Right ventricle myocardium superior (tissue), 1 donor: Measurements from ENCODE around the gene FBXO40. TPM values are rescaled to one million over a fixed set of nuclear protein-coding genes. Genes with fewer than 3 reads are reported as not detected.
"Not testable (repeated sequence)": the region's sequence is repeated elsewhere in the genome, so short reads cannot be mapped to it uniquely, and the experiment has no call there.

Experiments
- ATAC-seq: fragments of 200-7000 bp; cut with Tn5 transposase; one replicate; pipeline ENCODE4 v1.9.1; 2020; ENCODE audit warnings: mild to moderate bottlenecking; ENCODE audit not compliant: poor library complexity
- DNase-seq: peaks from one replicate; pipeline ENCODE4 v3.0.0-alpha.2; 2020
- intact Hi-C: fragments of 100-400 bp; cut with DNase I; formaldehyde crosslinking; loops from one replicate; pipeline ENCODE4 v1.11.2; 2022
- long read RNA-seq: library from polyadenylated mRNA; unstranded; transcript quantifications from one replicate; pipeline ENCODE4 v2.0.0, GENCODE V29; 2021
- total RNA-seq: library from RNA; stranded (reverse); fragmentation: NEBNext Ultra II Directional; extraction: Animal tissue kit (Norgen Biotek cat#: 25700); gene quantifications from one replicate; pipeline ENCODE4 v1.2.1, GENCODE V29; 2021
- donor health status: DM: no; HTN: yes; CAD: no; lungs with severe emphysema.

FBXO40 gene
- 207 TPM for total RNA-seq
- long read RNA-seq, full-length matches to known transcripts, result 240 of 382 reads
- long read RNA-seq, partial matches to known transcripts, result 129 of 382 reads
- long read RNA-seq, other reads (novel, unspliced or antisense), result 13 of 382 reads

- intact Hi-C loops, result no loop called here
- peak; percentile 50 for DNase-seq
- peak; percentile 78 for ATAC-seq
Observed at GRCh38 chr3:121592856-121593702, at the start of gene FBXO40. TSS of gene FBXO40 (plus strand) at chr3:121593379. CDS start at chr3:121620576, 27,197 bp downstream.

- ATAC-seq, result no peak
- intact Hi-C loops, result loop anchor here (5.0 kb wide), 1 partner anchor 102 kb away; no protein-coding TSS in a partner anchor
- no peak for DNase-seq
Observed at GRCh38 chr3:121545049-121545573, 48.1 kb upstream of the FBXO40 start.

- intact Hi-C loops, result loop anchor here (2.0 to 5.0 kb wide), 2 partner anchors 101 to 449 kb away; no protein-coding TSS in a partner anchor
- ATAC-seq (peak; percentile 99), DNase-seq (peak; percentile 94)
Observed at GRCh38 chr3:121545574-121546455, 47.4 kb upstream of the FBXO40 start, which contains the start of gene POLQ. TSS of gene POLQ (minus strand) at chr3:121545988. CDS start at chr3:121545877, 111 bp downstream.

GRCh38 chr3:121552379-121552778, 40.8 kb upstream of the FBXO40 start:
- intact Hi-C loops, result no loop called here
- no peak for DNase-seq
- ATAC-seq, result peak; percentile 29

GRCh38 chr3:121552797-121553196, 40.4 kb upstream of the FBXO40 start:
- DNase-seq (no peak), ATAC-seq (no peak)
- intact Hi-C loops, result no loop called here

GRCh38 chr3:121557426-121557934, 35.7 kb upstream of the FBXO40 start:
- DNase-seq, result no peak
- intact Hi-C loops, result no loop called here
- no peak for ATAC-seq

GRCh38 chr3:121562148-121562547, 31.0 kb upstream of the FBXO40 start:
- DNase-seq, result no peak
- intact Hi-C loops, result no loop called here
- ATAC-seq, result no peak

- DNase-seq (no peak), ATAC-seq (no peak)
- intact Hi-C loops, result no loop called here
Observed at GRCh38 chr3:121566773-121567172, 26.4 kb upstream of the FBXO40 start.

- ATAC-seq (no peak), DNase-seq (no peak)
- intact Hi-C loops, result no loop called here
Observed at GRCh38 chr3:121567649-121568048, 25.5 kb upstream of the FBXO40 start, which contains the start of gene ARGFX. TSS of gene ARGFX (plus strand) at chr3:121567949. CDS start at chr3:121570714, 2,765 bp downstream.

GRCh38 chr3:121574449-121574848, 18.7 kb upstream of the FBXO40 start:
- intact Hi-C loops, result no loop called here
- ATAC-seq (peak; percentile 77), DNase-seq (no peak)

- intact Hi-C loops, result no loop called here
- ATAC-seq (no peak), DNase-seq (no peak)
Observed at GRCh38 chr3:121581691-121582090, 11.5 kb upstream of the FBXO40 start.

GRCh38 chr3:121584418-121584817, 8.8 kb upstream of the FBXO40 start:
- intact Hi-C loops, result no loop called here
- ATAC-seq (no peak), DNase-seq (no peak)

GRCh38 chr3:121593806-121594205, 627 bp downstream of the FBXO40 start:
- intact Hi-C loops, DNase-seq, ATAC-seq: not testable (repeated sequence)

- intact Hi-C loops, result no loop called here
- no peak for DNase-seq
- ATAC-seq, result peak; percentile 23
Observed at GRCh38 chr3:121594850-121595249, 1.7 kb downstream of the FBXO40 start.

- no peak for DNase-seq
- intact Hi-C loops, result no loop called here
- peak; percentile 71 for ATAC-seq
Observed at GRCh38 chr3:121595765-121596406, 2.7 kb downstream of the FBXO40 start.

- ATAC-seq, result no peak
- intact Hi-C loops, result no loop called here
Observed at GRCh38 chr3:121598564-121598963, 5.4 kb downstream of the FBXO40 start.

GRCh38 chr3:121599900-121600299, 6.7 kb downstream of the FBXO40 start:
- ATAC-seq, intact Hi-C loops, DNase-seq: not testable (repeated sequence)

More at GRCh38 chr3:121598564-121598963, 5.4 kb downstream of the FBXO40 start:
- DNase-seq, result no peak
